ENCODE measurements around the gene GFOD1.

GFOD1 gene

GRCh38 chr6:13377054-13377758, 110.2 kb downstream of the GFOD1 start:
- DNase-seq (ENCODE audit: low read depth in 2 of 2), result no peak

- DNase-seq (ENCODE audit: low read depth in 2 of 2), result no peak
Observed at GRCh38 chr6:13375360-13375878, 112.0 kb downstream of the GFOD1 start.

GRCh38 chr6:13373919-13374318, 113.5 kb downstream of the GFOD1 start:
- no peak for DNase-seq (ENCODE audit: low read depth in 2 of 2)

- no peak for DNase-seq (ENCODE audit: low read depth in 2 of 2)
Observed at GRCh38 chr6:13373488-13373886, 113.9 kb downstream of the GFOD1 start.

GRCh38 chr6:13372688-13373487, 114.5 kb downstream of the GFOD1 start:
- DNase-seq (ENCODE audit: low read depth in 2 of 2), result no peak

GRCh38 chr6:13372076-13372475, 115.3 kb downstream of the GFOD1 start:
- no peak for DNase-seq (ENCODE audit: low read depth in 2 of 2)

- DNase-seq (ENCODE audit: low read depth in 2 of 2), result no peak
Observed at GRCh38 chr6:13371421-13372072, 115.9 kb downstream of the GFOD1 start.

- DNase-seq (ENCODE audit: low read depth in 2 of 2), result no peak
Observed at GRCh38 chr6:13370623-13371022, 116.8 kb downstream of the GFOD1 start.

- DNase-seq (ENCODE audit: low read depth in 2 of 2), result no peak
Observed at GRCh38 chr6:13369591-13369990, 117.8 kb downstream of the GFOD1 start.

- no peak for DNase-seq (ENCODE audit: low read depth in 2 of 2)
Observed at GRCh38 chr6:13368731-13369115, 118.7 kb downstream of the GFOD1 start.

GRCh38 chr6:13368079-13368730, 119.2 kb downstream of the GFOD1 start:
- DNase-seq (ENCODE audit: low read depth in 2 of 2), result no peak

GRCh38 chr6:13367396-13367795, 120.0 kb downstream of the GFOD1 start:
- no peak for DNase-seq (ENCODE audit: low read depth in 2 of 2)

GRCh38 chr6:13365320-13365719, 122.1 kb downstream of the GFOD1 start:
- no peak for DNase-seq (ENCODE audit: low read depth in 2 of 2)

- no peak for DNase-seq (ENCODE audit: low read depth in 2 of 2)
Observed at GRCh38 chr6:13364842-13365241, 122.6 kb downstream of the GFOD1 start.

GRCh38 chr6:13362412-13362811, 125.0 kb downstream of the GFOD1 start:
- no peak for DNase-seq (ENCODE audit: low read depth in 2 of 2)

GRCh38 chr6:13360671-13361540, 126.5 kb downstream of the GFOD1 start:
- DNase-seq (ENCODE audit: low read depth in 2 of 2), result no peak

- DNase-seq (ENCODE audit: low read depth in 2 of 2), result no peak
Observed at GRCh38 chr6:13359287-13359686, 128.1 kb downstream of the GFOD1 start.

- no peak for DNase-seq (ENCODE audit: low read depth in 2 of 2)
Observed at GRCh38 chr6:13358511-13358910, 128.9 kb downstream of the GFOD1 start.

- no peak for DNase-seq (ENCODE audit: low read depth in 2 of 2)
Observed at GRCh38 chr6:13357551-13358075, 129.8 kb downstream of the GFOD1 start.

GRCh38 chr6:13355999-13356785, 131.2 kb downstream of the GFOD1 start:
- no peak for DNase-seq (ENCODE audit: low read depth in 2 of 2)

Measured in activated CD8-positive, alpha-beta memory T cell treated with anti-CD3 and anti-CD28 coated beads for 4 hours (primary cell).